Left ventricle myocardium inferior (tissue), 1 donor: ENCODE results near the gene NDFIP2. TPM values are rescaled to one million over a fixed set of nuclear protein-coding genes. Genes with fewer than 3 reads are reported as not detected.

Source experiments
- DNase-seq: peaks from one replicate; pipeline ENCODE4 v3.0.0-alpha.2; 2020
- H3K27ac ChIP-seq: fragments of 200-600 bp; replicated peaks from 2 replicates; pipeline ENCODE4 v1.8.0; 2021
- H3K27me3 ChIP-seq: fragments of 200-600 bp; 2 replicates; pipeline ENCODE4 v1.8.0; 2021; ENCODE audit warnings: low read depth
- H3K36me3 ChIP-seq: fragments of 200-600 bp; 2 replicates; pipeline ENCODE4 v1.8.0; 2021
- H3K4me1 ChIP-seq: fragments of 200-600 bp; 2 replicates; pipeline ENCODE4 v1.8.0; 2021
- H3K4me3 ChIP-seq: fragments of 200-600 bp; 2 replicates; pipeline ENCODE4 v1.8.0; 2021; ENCODE audit warnings: mild to moderate bottlenecking, moderate library complexity
- H3K9me3 ChIP-seq: fragments of 200-600 bp; replicated peaks from 2 replicates; pipeline ENCODE4 v1.8.0; 2021
- CTCF ChIP-seq: fragments of 200-600 bp; IDR thresholded peaks from 2 replicates; pipeline ENCODE4 v1.8.0; 2021; ENCODE audit warnings: antibody characterized with exemption, mild to moderate bottlenecking, borderline replicate concordance
- intact Hi-C: fragments of 100-400 bp; cut with micrococcal nuclease; formaldehyde crosslinking; loops from one replicate; pipeline ENCODE4 v1.11.0; 2022
- total RNA-seq: library from RNA; stranded (reverse); fragmentation: NEBNext Ultra II Directional; extraction: Animal tissue kit (Norgen Biotek cat#: 25700); gene quantifications from one replicate; pipeline ENCODE4 v1.2.1, GENCODE V29; 2021
- donor health status: DM: no; HTN: yes; CAD: no; lungs with severe emphysema.

Gene NDFIP2
- total RNA-seq, 1 donor from 2014 or later = 33.1 TPM

GRCh38 chr13:79492313-79492798 lies 11.4 kb downstream of the NDFIP2 start:
- Histone ChIP-seq H3K4me3 (no peak overlapping the region), H3K9me3 (no peaks in the 10 kb centered on the region), H3K36me3 (no peaks in the 10 kb centered on the region), H3K27me3 (no peaks in the 10 kb centered on the region), H3K27ac (peak overlapping the region; percentile 2), H3K4me1 (peaks cover 42% of the 10 kb centered on the region)
- no peak for TF ChIP-seq CTCF
- intact Hi-C loops = no loop called here
- DNase-seq = no peak

GRCh38 chr13:79492918-79493594 lies 12.1 kb downstream of the NDFIP2 start:
- DNase-seq = no peak
- Histone ChIP-seq H3K4me3 (no peak overlapping the region), H3K36me3 (no peaks in the 10 kb centered on the region), H3K27me3 (no peaks in the 10 kb centered on the region), H3K27ac (no peak overlapping the region), H3K4me1 (peaks cover 42% of the 10 kb centered on the region), H3K9me3 (no peaks in the 10 kb centered on the region)
- intact Hi-C loops = no loop called here
- no peak for TF ChIP-seq CTCF

- TF ChIP-seq CTCF = no peak
- H3K27ac ChIP-seq = no peak overlapping the region
These were observed 15.2 kb downstream of the NDFIP2 start for GRCh38 chr13:79496188-79496587.

GRCh38 chr13:79497064-79497463 lies 16.1 kb downstream of the NDFIP2 start:
- Histone ChIP-seq H3K4me1 (peaks cover 25% of the 10 kb centered on the region), H3K36me3 (no peaks in the 10 kb centered on the region), H3K4me3 (no peak overlapping the region), H3K27ac (no peak overlapping the region), H3K27me3 (no peaks in the 10 kb centered on the region), H3K9me3 (peaks cover 11% of the 10 kb centered on the region)
- intact Hi-C loops = no loop called here
- no peak for DNase-seq
- no peak for TF ChIP-seq CTCF

More at GRCh38 chr13:79496188-79496587, 15.2 kb downstream of the NDFIP2 start:
- H3K27me3 ChIP-seq = no peaks in the 10 kb centered on the region
- DNase-seq = no peak
- peaks cover 11% of the 10 kb centered on the region for H3K9me3 ChIP-seq
- H3K36me3 ChIP-seq = no peaks in the 10 kb centered on the region
- peaks cover 29% of the 10 kb centered on the region for H3K4me1 ChIP-seq
- intact Hi-C loops = no loop called here
- no peak overlapping the region for H3K4me3 ChIP-seq

- no peak for DNase-seq
- H3K9me3 ChIP-seq = peaks cover 11% of the 10 kb centered on the region
- H3K36me3 ChIP-seq = no peaks in the 10 kb centered on the region
- intact Hi-C loops = no loop called here
- H3K27me3 ChIP-seq = no peaks in the 10 kb centered on the region
- H3K4me1 ChIP-seq = peaks cover 25% of the 10 kb centered on the region
- no peak overlapping the region for H3K4me3 ChIP-seq
- no peak for TF ChIP-seq CTCF
- no peak overlapping the region for H3K27ac ChIP-seq
These were observed 16.9 kb downstream of the NDFIP2 start for GRCh38 chr13:79497852-79498251.
